Panc1 (cell line): ENCODE measurements around the gene CACNA2D3. TPM values are rescaled to one million over a fixed set of nuclear protein-coding genes. Genes with fewer than 3 reads are reported as not detected.

ENCODE experiments used
- ATAC-seq: fragments of 200-7000 bp; cut with Tn5 transposase; 2 replicates; pipeline ENCODE4 v1.9.1; 2020; ENCODE audit warnings: mild to moderate bottlenecking, moderate library complexity
- BruUV-seq: library from RNA; stranded (reverse); fragments of 400-500 nt; replicated peaks from 2 replicates; lab custom pipeline; 2021; lab: Mats Ljungman, UMichigan
- CTCF ChIA-PET: fragments of 300-600 bp; sonication (Branson Sonifier 250); formaldehyde crosslinking; loops from one replicate; lab custom pipeline; 2022; ENCODE audit warnings: antibody characterized with exemption; lab: Charles Lee
- POLR2A ChIA-PET: fragments of 300-600 bp; sonication (Branson Sonifier 250); formaldehyde crosslinking; loops from one replicate; lab custom pipeline; 2022; ENCODE audit warnings: antibody characterized with exemption; lab: Charles Lee
- DNase-seq: peaks from one replicate; pipeline ENCODE4 v3.0.0-alpha.2; 2010; ENCODE audit warnings: low read depth, low spot score
- H3K27ac ChIP-seq: 2 replicates; pipeline ENCODE4 v1.5.1; 2011; ENCODE audit warnings: mild to moderate bottlenecking, low read length, inconsistent platforms
- H3K27me3 ChIP-seq: fragments of 200-500 bp; sonication (Bioruptor generic); 2 replicates; pipeline ENCODE4 v1.6.0; 2014; ENCODE audit warnings: low read length, inconsistent platforms; ENCODE audit not compliant: control insufficient read depth, insufficient read depth
- H3K36me3 ChIP-seq: fragments of 200-500 bp; sonication (Bioruptor generic); 2 replicates; pipeline ENCODE4 v1.5.1; 2014; ENCODE audit warnings: inconsistent platforms, mild to moderate bottlenecking, low read length, moderate library complexity; ENCODE audit not compliant: control insufficient read depth, insufficient read depth
- H3K4me1 ChIP-seq: 2 replicates; pipeline ENCODE4 v1.5.1; 2011; ENCODE audit warnings: inconsistent platforms, mild to moderate bottlenecking, low read length, moderate library complexity; ENCODE audit not compliant: control insufficient read depth, insufficient read depth
- H3K4me3 ChIP-seq, 2 experiments: 2 replicates each; pipeline ENCODE4 v1.5.1; 2011 to 2012; ENCODE audit warnings: low read depth in 2 of 2, low read length in 2 of 2, mild to moderate bottlenecking in 2 of 2, inconsistent platforms in 1 of 2, moderate library complexity in 1 of 2
- H3K9me3 ChIP-seq: fragments of 200-500 bp; sonication (Bioruptor generic); 2 replicates; pipeline ENCODE4 v1.5.1; 2014; ENCODE audit warnings: low read depth, mild to moderate bottlenecking, inconsistent platforms, low read length, moderate library complexity; ENCODE audit not compliant: control insufficient read depth, insufficient read depth
- CTCF ChIP-seq: fragments of 450-650 bp; IDR thresholded peaks from 2 replicates; pipeline ENCODE4 v1.5.1; 2017; ENCODE audit warnings: mild to moderate bottlenecking
- POLR2AphosphoS5 ChIP-seq: IDR thresholded peaks from 2 replicates; pipeline ENCODE4 v1.6.1; 2012; ENCODE audit warnings: mild to moderate bottlenecking, low read depth, low read length, moderate library complexity
- REST ChIP-seq, 2 experiments: IDR thresholded peaks; 2 replicates each; pipeline ENCODE4 v1.6.1; 2011 to 2012; ENCODE audit warnings: low read depth in 2 of 2, control low read depth in 1 of 2, low read length in 1 of 2, mild to moderate bottlenecking in 1 of 2, moderate library complexity in 1 of 2; ENCODE audit not compliant: insufficient read depth in 1 of 2
- SIN3A ChIP-seq: IDR thresholded peaks from 2 replicates; pipeline ENCODE4 v1.6.1; 2012; ENCODE audit warnings: low read depth, mild to moderate bottlenecking, low read length, moderate library complexity, borderline replicate concordance; ENCODE audit not compliant: insufficient read depth
- TCF7L2 ChIP-seq: IDR thresholded peaks from 2 replicates; pipeline ENCODE4 v1.6.1; 2011; ENCODE audit warnings: mild to moderate bottlenecking, low read depth, low read length, inconsistent platforms
- in situ Hi-C: cut with HindIII; loops from 2 replicates; pipeline ENCODE4 v1.10.0; 2016; ENCODE audit warnings: low sequenced_read_pairs, low pct_unique_long_range_greater_than_20kb
- intact Hi-C: fragments of 100-400 bp; cut with micrococcal nuclease; formaldehyde crosslinking; loops from one replicate; pipeline ENCODE4 v1.10.0; 2022; ENCODE audit not compliant: unreplicated experiment
- total RNA-seq: library from RNA; stranded (reverse); gene quantifications from one replicate; pipeline ENCODE4 v1.2.1, GENCODE V29; 2021; ENCODE audit not compliant: unreplicated experiment

The CACNA2D3 gene
- total RNA-seq, 1 experiment from 2014 or later, result 0.41 TPM

GRCh38 chr3:54196360-54196991, 74.1 kb downstream of the CACNA2D3 start:
- Histone ChIP-seq H3K27me3 (no peaks in the 10 kb centered on the region), H3K4me3 (no peak overlapping the region), H3K4me1 (no peaks in the 10 kb centered on the region), H3K27ac (no peak overlapping the region), H3K36me3 (no peaks in the 10 kb centered on the region), H3K9me3 (no peaks in the 10 kb centered on the region)
- TF ChIP-seq TCF7L2 (no peak), REST (IDR thresholded peaks at IDR 0.05; ENCODE audit: insufficient read depth in 1 of 2, low read depth in 2 of 2, low read length in 1 of 2) (no peak), POLR2AphosphoS5 (no peak), CTCF (no peak), SIN3A (no peak)
- no peak for DNase-seq
- CTCF ChIA-PET, result no interaction called here
- in situ Hi-C loops, result no loop called here
- POLR2A ChIA-PET, result no interaction called here
- no peak for ATAC-seq
- intact Hi-C loops, result no loop called here
- no TSS peak for BruUV-seq

- Histone ChIP-seq H3K9me3 (no peaks in the 10 kb centered on the region), H3K27ac (no peak overlapping the region), H3K36me3 (no peaks in the 10 kb centered on the region), H3K27me3 (no peaks in the 10 kb centered on the region; the same call in 1 of the 2 replicates), H3K4me1 (no peaks in the 10 kb centered on the region), H3K4me3 (no peak overlapping the region)
- ChIA-PET POLR2A (no interaction called here), CTCF (no interaction called here)
- TF ChIP-seq POLR2AphosphoS5 (no peak), REST (IDR thresholded peaks at IDR 0.05; ENCODE audit: insufficient read depth in 1 of 2, low read depth in 2 of 2, low read length in 1 of 2) (no peak), CTCF (no peak), SIN3A (no peak), TCF7L2 (no peak)
- BruUV-seq, result no TSS peak
- in situ Hi-C loops (no loop called here), intact Hi-C loops (no loop called here)
- ATAC-seq, result no peak
- DNase-seq, result no peak
These were observed 75.2 kb downstream of the CACNA2D3 start for GRCh38 chr3:54197509-54197908.
